Measurements from ENCODE around the gene QTRT2.

QTRT2 gene

GRCh38 chr3:114079761-114080160, 23.2 kb downstream of the QTRT2 start:
- no peak for DNase-seq

GRCh38 chr3:114080201-114080600, 23.7 kb downstream of the QTRT2 start:
- no peak for DNase-seq

GRCh38 chr3:114081037-114081436, 24.5 kb downstream of the QTRT2 start:
- DNase-seq: no peak

DNA sequence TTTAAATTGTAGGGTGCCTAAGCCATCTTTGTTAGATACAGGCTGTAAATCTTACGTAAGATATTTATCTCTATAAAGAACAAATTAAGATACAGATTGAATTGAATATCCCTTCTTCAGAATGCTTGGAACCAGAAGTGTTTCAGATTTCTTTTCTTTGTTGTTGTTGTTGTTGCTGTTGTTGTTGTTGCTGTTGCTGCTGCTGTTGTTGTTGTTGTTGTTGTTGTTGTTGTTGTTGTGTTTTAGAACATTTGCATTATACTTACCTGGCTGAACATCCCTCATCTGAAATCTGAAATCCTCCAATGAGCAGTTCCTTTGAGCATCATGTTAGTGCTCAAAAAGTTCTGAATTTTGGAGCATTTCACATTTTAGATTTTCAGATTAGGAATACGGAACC, 26.6 kb downstream of the QTRT2 start:
- DNase-seq: no peak

GRCh38 chr3:114086356-114086755, 29.8 kb downstream of the QTRT2 start:
- DNase-seq: no peak

DNA sequence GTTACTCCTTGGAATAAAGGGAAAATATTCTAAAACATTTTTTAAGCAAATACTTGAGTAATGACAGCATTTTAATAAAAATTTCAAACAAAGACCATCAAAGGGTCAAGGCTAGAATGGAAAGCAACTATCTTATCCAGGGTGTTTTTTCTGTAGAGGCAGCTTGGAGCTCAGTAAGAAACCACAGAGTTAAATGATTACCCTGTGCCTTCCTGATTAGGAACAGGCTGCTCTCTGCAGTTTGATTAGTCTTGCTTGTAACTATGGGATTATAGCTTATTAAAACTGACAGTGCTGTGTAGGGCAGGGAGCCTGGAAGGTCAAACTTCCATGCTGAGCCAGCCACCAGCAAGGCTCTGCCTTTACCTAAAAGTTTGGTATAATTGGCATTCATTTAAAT, 33.1 kb downstream of the QTRT2 start:
- no peak for DNase-seq

DNA sequence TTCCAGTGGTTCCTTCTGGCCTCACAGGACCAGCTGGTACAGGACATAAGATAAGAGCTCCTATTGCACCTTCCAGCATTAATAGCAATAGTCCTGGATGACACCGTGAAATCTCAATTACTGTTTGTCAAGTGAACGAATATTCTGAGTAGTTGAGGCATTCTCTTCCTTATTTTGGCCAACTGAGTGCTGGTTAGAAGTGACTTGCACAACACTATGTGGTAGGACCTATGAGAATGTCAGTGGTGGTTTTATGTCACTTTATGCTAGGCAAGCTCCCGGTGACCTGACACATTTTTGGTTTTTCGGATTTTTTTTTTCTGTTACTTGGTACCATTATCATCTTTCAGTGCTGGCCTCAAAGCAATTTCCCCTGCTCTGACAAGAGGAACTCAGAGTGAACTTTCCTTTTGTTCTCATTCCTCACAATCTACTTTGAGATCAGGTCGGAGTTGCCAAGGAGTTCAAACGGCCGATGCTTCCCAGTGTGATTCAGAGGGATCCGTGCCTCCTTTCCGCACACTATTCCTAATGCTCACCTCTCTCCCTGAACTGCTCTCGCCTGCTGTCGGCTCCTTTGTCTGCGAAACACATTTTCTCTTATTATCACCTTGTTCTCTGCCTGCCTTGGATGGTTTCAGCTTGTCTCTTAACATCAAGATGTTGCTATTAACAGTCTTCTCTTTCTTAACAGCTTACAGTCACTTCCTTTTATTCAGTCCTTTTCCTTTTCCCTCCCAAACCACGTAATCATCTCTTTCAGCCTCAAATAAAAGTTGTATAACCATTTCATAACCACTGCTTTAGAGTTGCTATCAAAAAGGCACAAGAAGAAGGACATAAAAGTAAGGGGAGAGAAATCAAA, 35.8 kb downstream of the QTRT2 start:
- no peak for DNase-seq

GRCh38 chr3:114093016-114093380, 36.5 kb downstream of the QTRT2 start:
- no peak for DNase-seq

GRCh38 chr3:114093596-114093995, 37.1 kb downstream of the QTRT2 start:
- DNase-seq: no peak

DNA sequence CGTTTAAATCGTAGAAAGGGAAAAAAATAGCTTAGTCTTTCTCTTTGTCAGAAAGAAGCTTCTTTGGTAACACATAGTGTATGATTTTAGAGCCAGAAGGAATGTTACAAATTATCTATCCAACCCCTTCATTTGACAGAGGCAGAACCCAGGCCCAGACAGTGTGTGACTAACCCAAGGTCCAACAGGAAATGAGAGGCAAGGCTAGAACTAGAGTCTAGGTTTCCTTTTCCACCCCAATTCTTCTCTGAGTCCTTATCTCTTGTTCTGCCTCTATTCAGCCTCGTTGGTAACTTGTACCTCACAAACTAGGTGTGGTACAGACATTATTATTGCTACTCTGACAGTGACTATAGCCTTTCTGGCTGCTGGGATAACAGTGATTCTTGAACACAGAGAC, 39.3 kb downstream of the QTRT2 start:
- no peak for DNase-seq

DNA sequence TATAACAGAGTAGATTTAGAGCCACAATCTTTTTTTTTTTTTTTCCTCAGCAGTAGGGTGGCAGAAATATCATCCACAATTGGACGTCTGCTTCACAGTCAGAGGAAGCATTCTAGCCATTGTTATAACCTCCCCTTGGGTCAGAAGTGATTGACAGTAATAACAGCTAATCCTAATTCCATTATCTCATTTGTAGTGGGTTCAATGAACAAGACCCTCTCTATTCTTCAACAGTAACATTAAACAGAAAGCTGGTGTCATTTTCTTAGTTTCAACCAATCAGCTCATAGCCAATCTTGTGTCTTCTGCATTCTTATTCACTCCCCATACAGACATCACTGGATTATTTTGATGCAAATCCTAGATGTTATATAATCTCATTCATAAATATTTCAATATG, 44.6 kb downstream of the QTRT2 start:
- no peak for DNase-seq

GRCh38 chr3:114103181-114103580, 46.6 kb downstream of the QTRT2 start:
- DNase-seq: no peak

GRCh38 chr3:114103858-114104257, 47.3 kb downstream of the QTRT2 start:
- no peak for DNase-seq

DNA sequence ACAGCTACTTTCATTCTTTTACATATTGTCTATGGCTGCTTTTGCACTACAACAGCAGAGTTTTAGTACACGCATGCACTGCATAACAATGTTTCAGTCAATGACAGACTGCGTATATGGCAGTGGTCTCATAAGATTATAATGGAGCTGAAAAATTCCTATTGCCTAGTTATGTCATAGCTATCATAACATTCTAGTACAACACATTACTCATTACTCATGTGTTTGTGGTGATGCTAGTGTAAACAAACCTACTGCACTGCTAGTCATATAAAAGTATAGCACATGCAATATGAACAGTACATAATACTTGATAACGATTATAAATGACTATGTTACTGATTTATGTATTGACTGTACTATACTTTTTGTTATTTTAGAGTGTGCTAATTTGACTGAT, 47.9 kb downstream of the QTRT2 start:
- DNase-seq: no peak

GRCh38 chr3:114108137-114108536, 51.6 kb downstream of the QTRT2 start:
- DNase-seq: no peak

- DNase-seq: no peak
Measured at GRCh38 chr3:114110439-114110838, 53.9 kb downstream of the QTRT2 start.

GRCh38 chr3:114111060-114111770, 54.7 kb downstream of the QTRT2 start:
- DNase-seq: no peak

DNA sequence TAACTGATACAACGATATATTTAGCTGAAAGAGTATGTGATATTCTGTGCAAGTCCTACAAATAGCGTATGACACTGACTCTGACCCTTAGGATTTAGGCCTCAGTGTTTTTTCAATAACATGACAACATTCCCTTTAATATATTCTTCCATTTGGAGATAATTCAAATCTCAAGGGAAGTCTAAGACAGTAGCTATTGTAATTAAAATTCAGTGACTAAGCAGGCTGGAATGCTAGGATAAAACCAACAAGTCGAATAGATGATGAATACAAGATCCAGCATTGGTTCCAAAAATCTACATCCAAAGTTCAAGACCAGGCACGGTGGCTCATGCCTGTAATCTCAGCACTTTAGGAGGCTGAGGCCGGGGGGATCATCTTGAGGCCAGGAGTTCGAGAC, 56.2 kb downstream of the QTRT2 start:
- no peak for DNase-seq

GRCh38 chr3:114114719-114115118, 58.2 kb downstream of the QTRT2 start:
- DNase-seq: no peak

DNA sequence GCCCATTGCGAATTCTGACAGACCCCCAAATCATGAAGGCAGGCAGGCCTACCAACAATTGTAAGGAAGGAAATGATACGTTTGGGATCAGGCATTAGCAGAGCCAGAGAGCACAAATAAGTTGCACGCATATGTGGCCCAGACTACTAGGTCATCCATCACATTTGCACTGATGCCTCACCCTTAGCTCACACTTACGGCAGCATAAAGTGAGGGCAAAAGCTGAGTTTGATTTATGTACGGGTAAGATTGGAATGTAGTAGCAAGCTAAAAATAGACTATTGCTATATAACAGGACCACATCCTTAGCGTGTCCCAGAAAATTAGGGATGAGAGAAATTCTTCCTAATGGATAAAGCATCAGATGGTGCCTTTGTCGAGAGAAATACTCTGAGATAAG, 58.6 kb downstream of the QTRT2 start:
- no peak for DNase-seq

- DNase-seq: no peak
Measured at GRCh38 chr3:114119776-114120175, 63.2 kb downstream of the QTRT2 start.

- no peak for DNase-seq
Measured at GRCh38 chr3:114120211-114120610, 63.7 kb downstream of the QTRT2 start.

GRCh38 chr3:114122027-114122709, 65.6 kb downstream of the QTRT2 start:
- no peak for DNase-seq

GRCh38 chr3:114126461-114126860, 69.9 kb downstream of the QTRT2 start:
- DNase-seq: no peak
